ENCODE data around the gene PTPRM. TPM values are rescaled to one million over a fixed set of nuclear protein-coding genes. Genes with fewer than 3 reads are reported as not detected.

Gene PTPRM
- total RNA-seq, 1 experiment from 2014 or later, result 6.2 TPM

DNA sequence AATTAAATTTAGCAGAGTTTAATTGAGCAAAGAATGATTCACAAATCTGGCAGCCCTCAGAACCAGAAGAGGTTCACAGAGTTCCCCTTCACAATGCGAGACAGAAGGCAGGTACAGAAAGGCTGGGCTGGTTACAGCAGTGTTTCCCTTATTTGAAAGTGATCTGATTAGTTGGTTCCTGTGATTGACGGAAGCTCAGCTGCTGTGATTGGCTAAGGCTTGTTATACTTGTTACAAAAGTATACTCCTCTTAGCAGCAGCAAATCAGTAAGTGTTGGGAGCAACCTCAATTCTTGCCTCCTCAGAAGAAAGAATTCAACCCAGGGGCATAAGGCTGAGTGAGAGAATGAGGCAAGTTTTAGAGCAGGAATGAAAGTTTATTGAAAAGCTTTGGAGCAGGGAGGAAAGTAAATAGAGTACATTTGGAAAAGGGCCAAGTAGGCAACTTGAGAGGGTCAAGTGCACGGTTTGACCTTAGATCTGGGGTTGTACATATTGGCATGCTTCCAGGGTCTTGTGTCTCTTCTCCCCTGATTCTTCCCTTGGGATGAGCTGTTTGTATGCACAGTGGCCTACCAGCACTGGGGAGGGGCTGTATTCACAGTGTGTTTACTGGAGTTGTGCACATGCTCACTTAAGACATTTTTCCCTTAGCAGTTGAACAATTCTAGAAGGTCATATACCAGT lies 610.4 kb downstream of the PTPRM start:
- no peak overlapping the region for H3K27ac ChIP-seq (ENCODE audit: insufficient read length, low read depth, low read length)

More for the DNA sequence above, 610.4 kb downstream of the PTPRM start:
- Histone ChIP-seq H4K5ac (ENCODE audit: insufficient read length, low read depth, low read length) (no peak overlapping the region), H4K20me1 (ENCODE audit: control insufficient read depth, insufficient read depth, insufficient read length) (no peaks in the 10 kb centered on the region), H3K14ac (ENCODE audit: insufficient read depth, low read length) (no peak overlapping the region), H3K9me3 (ENCODE audit: control insufficient read depth, low read depth, low read length) (no peaks in the 10 kb centered on the region), H3K27me3 (ENCODE audit: insufficient read depth, low read length) (no peaks in the 10 kb centered on the region), H4K8ac (replicated peaks; ENCODE audit: insufficient read length, low read depth, low read length) (no peak overlapping the region), H2BK120ac (ENCODE audit: low read depth, low read length, poor library complexity, severe bottlenecking) (no peak overlapping the region), H2AFZ (ENCODE audit: low read length) (no peak overlapping the region), H2BK12ac (ENCODE audit: insufficient read length, low read depth, low read length) (no peak overlapping the region), H3K79me1 (ENCODE audit: insufficient read depth, low read depth, low read length, poor library complexity, severe bottlenecking) (no peaks in the 10 kb centered on the region), H2BK15ac (ENCODE audit: low read depth, low read length) (no peak overlapping the region), H2BK5ac (ENCODE audit: insufficient read length, low read length) (no peak overlapping the region), H3K79me2 (ENCODE audit: insufficient read depth, low read length) (no peaks in the 10 kb centered on the region), H3T11ph (ENCODE audit: low read length) (no peak overlapping the region), H3K23ac (ENCODE audit: insufficient read length, low read depth, low read length) (no peak overlapping the region), H2AK5ac (ENCODE audit: insufficient read length, low read length) (no peak overlapping the region), H3K4ac (ENCODE audit: low read depth, low read length) (no peak overlapping the region), H3K9ac (ENCODE audit: extremely low read depth, insufficient read length, low read length) (no peak overlapping the region), H3K4me2 (ENCODE audit: insufficient read depth, insufficient read length, low read length) (no peak overlapping the region), H3K23me2 (ENCODE audit: insufficient read length, low read depth, low read length, poor library complexity, severe bottlenecking) (no peaks in the 10 kb centered on the region), H2BK20ac (ENCODE audit: low read depth, low read length, poor library complexity, severe bottlenecking) (no peak overlapping the region), H3K56ac (ENCODE audit: insufficient read length, low read depth, low read length) (no peak overlapping the region), H3K4me1 (ENCODE audit: insufficient read depth, low read length) (no peaks in the 10 kb centered on the region), H4K91ac (ENCODE audit: insufficient read length, low read depth, low read length) (no peak overlapping the region), H3K18ac (ENCODE audit: insufficient read length, low read depth, low read length) (no peak overlapping the region)
- WGBS (ENCODE audit: extremely low coverage, insufficient read length, low lambda C conversion rate), result no CpG with 5 or more reads among the region's 3 CpGs
- DNase-seq, result peak; percentile 33
- H3K27me3 Mint-ChIP-seq (ENCODE audit: low read depth), result no peaks in the 10 kb centered on the region
- H3K36me3 Mint-ChIP-seq (ENCODE audit: insufficient read depth in 1 of 3, low read depth in 3 of 3), result peaks cover 2 to 6% (median 2%) of the 10 kb centered on the region in 3 experiments; a peak in 5 of 7 replicates
- no peak overlapping the region for H3K4me3 Mint-ChIP-seq
- H3K9me3 Mint-ChIP-seq, result peaks cover 6 to 9% of the 10 kb centered on the region in 2 experiments; a peak in 3 of 5 replicates
- H3K27ac Mint-ChIP-seq, result no peak overlapping the region
- peaks cover 8 to 15% of the 10 kb centered on the region in 2 experiments; a peak in 3 of 4 replicates for H3K4me1 Mint-ChIP-seq
- TF ChIP-seq CTCF (conservative IDR thresholded peaks at IDR 0.05), result no peak
